Skeletal muscle tissue (tissue), 4 donors: Measurements from ENCODE around the gene GALNT14. TPM values are rescaled to one million over a fixed set of nuclear protein-coding genes. Genes with fewer than 3 reads are reported as not detected.

Experiments used
- H3K27ac ChIP-seq: one replicate; pipeline ENCODE4 v1.7.0; 2013; ENCODE audit warnings: mild to moderate bottlenecking, low read depth, low read length, inconsistent platforms
- H3K27me3 ChIP-seq, 3 donors: one replicate each; pipeline ENCODE4 v1.7.0; 2013; ENCODE audit warnings: low read length in 3 of 3; ENCODE audit not compliant: control insufficient read depth in 3 of 3, insufficient read depth in 3 of 3
- H3K36me3 ChIP-seq, 3 donors: one replicate each; pipeline ENCODE4 v1.7.0; 2013; ENCODE audit warnings: low read length in 3 of 3; ENCODE audit not compliant: control insufficient read depth in 3 of 3, insufficient read depth in 3 of 3
- H3K4me1 ChIP-seq, 3 donors: one replicate each; pipeline ENCODE4 v1.7.0; 2013; ENCODE audit warnings: low read length in 3 of 3, mild to moderate bottlenecking in 3 of 3; ENCODE audit not compliant: control insufficient read depth in 3 of 3, insufficient read depth in 3 of 3
- H3K4me3 ChIP-seq, 3 donors: one replicate each; pipeline ENCODE4 v1.7.0; 2013; ENCODE audit warnings: low read length in 3 of 3
- H3K9ac ChIP-seq, 3 donors: one replicate each; pipeline ENCODE4 v1.7.0; 2013; ENCODE audit warnings: low read length in 3 of 3, mild to moderate bottlenecking in 3 of 3, moderate library complexity in 2 of 3, low read depth in 1 of 3
- H3K9me3 ChIP-seq, 3 donors: one replicate each; pipeline ENCODE4 v1.7.0; 2013; ENCODE audit warnings: low read length in 3 of 3; ENCODE audit not compliant: control insufficient read depth in 3 of 3
- total RNA-seq: library from RNA; depleted of rRNA; stranded (reverse); fragments of >200 nt; gene quantifications from one replicate; pipeline ENCODE4 v1.2.3, GENCODE V29; 2014
- donor health status: Osteomylitis.

Gene GALNT14
- total RNA-seq, 1 donor from 2014 or later, result 2.1 TPM

DNA sequence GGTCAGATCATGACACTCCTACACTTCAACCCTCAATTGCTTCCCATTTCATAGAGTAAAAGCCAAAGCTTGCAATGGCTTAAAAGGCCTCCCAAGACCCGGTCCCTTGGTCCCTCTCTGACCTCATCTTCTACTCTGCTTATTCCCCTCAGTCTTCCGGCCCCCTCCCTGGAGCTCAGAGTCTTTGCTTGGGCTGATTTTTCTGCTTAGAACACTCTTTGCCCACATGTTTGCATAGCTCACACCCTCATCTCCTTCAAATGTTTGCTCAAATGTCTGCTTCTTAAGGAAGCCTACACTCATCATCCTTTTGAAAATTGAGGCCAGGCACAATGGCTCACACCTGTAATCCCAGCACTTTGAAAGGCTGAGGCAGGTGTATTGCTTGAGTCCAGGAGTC is 265.4 kb downstream of the GALNT14 start:
- Histone ChIP-seq H3K9me3 (no peaks in the 10 kb centered on the region), H3K4me3 (no peak overlapping the region), H3K27me3 (no peaks in the 10 kb centered on the region)

GRCh38 chr2:30871980-30872789 is 266.1 kb downstream of the GALNT14 start:
- Histone ChIP-seq H3K9ac (no peak overlapping the region), H3K9me3 (no peaks in the 10 kb centered on the region), H3K27ac (no peak overlapping the region), H3K4me1 (peaks cover 0 to 5% (median 0%) of the 10 kb centered on the region in 3 donors), H3K4me3 (no peak overlapping the region), H3K27me3 (no peaks in the 10 kb centered on the region), H3K36me3 (no peaks in the 10 kb centered on the region)

More for the DNA sequence above, 265.4 kb downstream of the GALNT14 start:
- Histone ChIP-seq H3K36me3 (no peaks in the 10 kb centered on the region), H3K9ac (no peak overlapping the region), H3K4me1 (peaks cover 0 to 5% (median 0%) of the 10 kb centered on the region in 3 donors), H3K27ac (no peak overlapping the region)

- Histone ChIP-seq H3K27me3 (no peaks in the 10 kb centered on the region), H3K27ac (no peak overlapping the region), H3K4me3 (no peak overlapping the region), H3K36me3 (no peaks in the 10 kb centered on the region), H3K9me3 (no peaks in the 10 kb centered on the region), H3K9ac (no peak overlapping the region), H3K4me1 (peaks cover 0 to 5% (median 0%) of the 10 kb centered on the region in 3 donors)
Observed at GRCh38 chr2:30871440-30871839, 266.8 kb downstream of the GALNT14 start.

- Histone ChIP-seq H3K27me3 (no peaks in the 10 kb centered on the region), H3K9ac (no peak overlapping the region), H3K36me3 (no peaks in the 10 kb centered on the region), H3K9me3 (no peaks in the 10 kb centered on the region), H3K4me1 (peaks cover 0 to 5% (median 0%) of the 10 kb centered on the region in 3 donors), H3K4me3 (no peak overlapping the region), H3K27ac (no peak overlapping the region)
Observed at GRCh38 chr2:30869988-30870387, 268.3 kb downstream of the GALNT14 start.

DNA sequence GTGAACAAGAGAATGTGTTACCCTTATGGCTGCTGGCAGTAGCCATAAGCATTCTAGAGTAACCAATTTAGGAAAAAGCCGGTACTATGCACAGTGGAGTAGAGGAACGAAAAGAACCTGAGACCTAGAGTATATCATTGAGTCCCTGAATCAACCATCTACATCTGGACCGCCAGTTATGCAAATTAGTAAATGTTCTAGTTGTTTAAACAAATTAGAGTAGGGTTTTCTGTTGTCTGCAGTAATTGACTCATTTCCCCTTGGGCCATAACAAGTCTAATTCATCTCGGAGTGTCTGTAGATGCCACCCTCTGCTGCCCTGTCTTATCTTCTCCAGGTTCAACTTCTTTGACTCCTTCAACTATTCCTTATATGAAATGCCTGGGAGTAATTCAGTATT is 270.9 kb downstream of the GALNT14 start:
- no peak overlapping the region for H3K9ac ChIP-seq
- no peaks in the 10 kb centered on the region for H3K36me3 ChIP-seq
- no peak overlapping the region for H3K4me3 ChIP-seq

DNA sequence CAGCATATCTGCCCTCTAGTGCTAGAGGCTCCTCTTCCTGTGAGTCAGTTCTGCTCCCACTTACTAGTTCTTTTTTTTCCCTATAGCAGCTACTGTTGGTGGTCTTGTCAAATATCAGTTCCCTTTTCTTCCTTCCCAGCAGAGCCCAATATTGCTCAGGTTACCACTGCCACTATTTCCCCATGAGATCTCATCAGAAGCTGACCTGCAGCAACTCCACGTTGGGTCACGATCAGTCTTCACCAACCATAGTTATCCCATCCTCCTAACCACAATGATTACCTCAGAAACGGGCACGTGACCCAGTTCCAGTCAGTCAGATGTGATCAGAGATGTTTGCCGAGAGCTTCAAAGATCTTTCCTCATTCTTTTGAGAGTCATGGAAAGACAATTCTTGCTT is 271.3 kb downstream of the GALNT14 start:
- no peaks in the 10 kb centered on the region for H3K4me1 ChIP-seq
- no peak overlapping the region for H3K27ac ChIP-seq
- H3K9ac ChIP-seq, result no peak overlapping the region
- H3K36me3 ChIP-seq, result no peaks in the 10 kb centered on the region
- H3K4me3 ChIP-seq, result no peak overlapping the region
- no peaks in the 10 kb centered on the region for H3K27me3 ChIP-seq
- no peaks in the 10 kb centered on the region for H3K9me3 ChIP-seq

More for the DNA sequence above, 270.9 kb downstream of the GALNT14 start:
- H3K9me3 ChIP-seq, result no peaks in the 10 kb centered on the region
- no peak overlapping the region for H3K27ac ChIP-seq
- peaks cover 0 to under 1% (median 0%) of the 10 kb centered on the region in 3 donors for H3K4me1 ChIP-seq
- no peaks in the 10 kb centered on the region for H3K27me3 ChIP-seq

DNA sequence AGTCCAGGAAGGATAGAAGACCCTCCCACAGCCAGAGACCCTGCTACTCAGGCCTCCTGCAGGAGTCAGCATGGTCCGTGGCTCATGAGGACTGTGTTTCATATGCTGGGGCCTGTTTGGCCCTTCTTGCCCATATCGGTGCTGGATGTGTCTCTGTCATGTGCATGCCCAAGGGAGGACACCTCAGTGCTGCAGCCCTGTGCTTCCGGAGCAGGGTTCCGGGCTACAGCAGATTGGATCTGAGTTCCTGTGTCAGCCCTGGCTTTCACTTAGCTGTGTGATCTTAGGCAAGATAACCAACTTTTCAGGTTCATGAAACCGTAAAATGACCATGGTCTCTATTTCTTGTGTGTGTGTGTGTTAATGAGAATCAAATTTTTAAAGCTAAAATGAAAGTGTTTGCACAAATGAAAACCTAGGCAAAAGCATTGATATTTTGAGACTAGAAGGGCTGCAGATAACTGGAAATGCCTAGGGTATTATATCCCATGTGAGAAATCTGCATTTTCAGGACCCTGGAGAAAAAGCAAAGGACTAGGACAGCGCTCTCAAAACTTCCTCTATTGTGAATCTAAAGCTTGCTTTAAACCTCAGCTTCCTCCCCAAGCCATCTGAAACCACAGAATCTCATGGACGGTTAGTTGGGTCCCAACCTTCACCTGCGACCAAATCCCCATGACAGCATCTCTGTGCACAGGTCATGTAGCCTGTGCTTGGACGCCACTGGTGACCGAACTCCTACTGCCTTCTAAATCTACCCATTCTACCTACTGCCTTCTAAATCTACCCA is 272.2 kb downstream of the GALNT14 start:
- H3K27me3 ChIP-seq, result no peaks in the 10 kb centered on the region
- no peaks in the 10 kb centered on the region for H3K36me3 ChIP-seq
- no peaks in the 10 kb centered on the region for H3K4me1 ChIP-seq
- no peak overlapping the region for H3K4me3 ChIP-seq
- no peaks in the 10 kb centered on the region for H3K9me3 ChIP-seq
- no peak overlapping the region for H3K9ac ChIP-seq
- H3K27ac ChIP-seq, result no peak overlapping the region

DNA sequence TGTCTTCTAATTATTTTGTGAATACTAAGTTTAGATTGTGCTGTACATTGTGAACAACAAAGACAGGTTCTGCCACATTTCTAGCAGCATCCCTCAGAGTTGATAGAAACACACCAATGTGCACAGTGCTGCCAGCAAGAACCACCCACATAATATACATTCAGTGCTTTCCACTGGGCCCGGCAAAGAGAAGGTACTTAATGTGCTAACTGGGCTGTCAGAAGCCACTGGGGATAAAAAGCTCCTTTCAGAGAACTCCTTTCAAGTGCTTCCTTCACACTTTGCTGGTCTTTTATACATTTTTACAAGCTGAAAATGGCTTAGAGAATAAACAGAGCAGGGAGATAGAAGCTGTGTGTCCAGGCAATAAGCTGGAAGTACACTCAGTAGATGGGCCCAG is 273.0 kb downstream of the GALNT14 start:
- H3K4me3 ChIP-seq, result no peak overlapping the region
- no peaks in the 10 kb centered on the region for H3K9me3 ChIP-seq
- no peaks in the 10 kb centered on the region for H3K4me1 ChIP-seq
- no peak overlapping the region for H3K27ac ChIP-seq
- H3K36me3 ChIP-seq, result no peaks in the 10 kb centered on the region
- no peaks in the 10 kb centered on the region for H3K27me3 ChIP-seq
- no peak overlapping the region for H3K9ac ChIP-seq

GRCh38 chr2:30862054-30862651 is 276.1 kb downstream of the GALNT14 start:
- no peaks in the 10 kb centered on the region for H3K9me3 ChIP-seq
- H3K4me3 ChIP-seq, result no peak overlapping the region
- no peaks in the 10 kb centered on the region for H3K27me3 ChIP-seq
- H3K27ac ChIP-seq, result no peak overlapping the region
- no peaks in the 10 kb centered on the region for H3K36me3 ChIP-seq
- no peaks in the 10 kb centered on the region for H3K4me1 ChIP-seq
- no peak overlapping the region for H3K9ac ChIP-seq

GRCh38 chr2:30860726-30861125 is 277.5 kb downstream of the GALNT14 start:
- no peak overlapping the region for H3K27ac ChIP-seq
- no peaks in the 10 kb centered on the region for H3K36me3 ChIP-seq
- no peak overlapping the region for H3K9ac ChIP-seq
- H3K4me3 ChIP-seq, result no peak overlapping the region
- H3K9me3 ChIP-seq, result no peaks in the 10 kb centered on the region
- H3K4me1 ChIP-seq, result no peaks in the 10 kb centered on the region
- H3K27me3 ChIP-seq, result no peaks in the 10 kb centered on the region
